Ishikawa (cell line): ENCODE results near the gene CTTNBP2NL.

Experiments
- CEBPB ChIP-seq: IDR thresholded peaks from 2 replicates; pipeline ENCODE4 v1.6.1; 2012
- CREB1 ChIP-seq: IDR thresholded peaks from 2 replicates; pipeline ENCODE4 v1.6.1; 2012; ENCODE audit warnings: low read depth
- EP300 ChIP-seq: IDR thresholded peaks from 2 replicates; pipeline ENCODE4 v1.6.1; 2012; ENCODE audit warnings: borderline replicate concordance
- FOXM1 ChIP-seq: IDR thresholded peaks from 2 replicates; pipeline ENCODE4 v1.6.1; 2012; ENCODE audit warnings: low read depth, borderline replicate concordance
- RAD21 ChIP-seq: IDR thresholded peaks from 2 replicates; pipeline ENCODE4 v1.6.1; 2012; ENCODE audit warnings: low read depth
- TAF1 ChIP-seq: IDR thresholded peaks from 2 replicates; pipeline ENCODE4 v1.6.1; 2012; ENCODE audit warnings: low read depth, mild to moderate bottlenecking
- TEAD4 ChIP-seq: IDR thresholded peaks from 2 replicates; pipeline ENCODE4 v1.6.1; 2012
- YY1 ChIP-seq: IDR thresholded peaks from 2 replicates; pipeline ENCODE4 v1.6.1; 2012; ENCODE audit warnings: low read depth
- ZBTB7A ChIP-seq: IDR thresholded peaks from 2 replicates; pipeline ENCODE4 v1.6.1; 2012; ENCODE audit warnings: low read depth
- TF ChIP-seq, protein P1 (sequence below): IDR thresholded peaks from 2 replicates; pipeline ENCODE4 v1.6.1; 2012
- TF ChIP-seq, protein P2 (sequence below): IDR thresholded peaks from 2 replicates; pipeline ENCODE4 v1.6.1; 2012

DNA sequence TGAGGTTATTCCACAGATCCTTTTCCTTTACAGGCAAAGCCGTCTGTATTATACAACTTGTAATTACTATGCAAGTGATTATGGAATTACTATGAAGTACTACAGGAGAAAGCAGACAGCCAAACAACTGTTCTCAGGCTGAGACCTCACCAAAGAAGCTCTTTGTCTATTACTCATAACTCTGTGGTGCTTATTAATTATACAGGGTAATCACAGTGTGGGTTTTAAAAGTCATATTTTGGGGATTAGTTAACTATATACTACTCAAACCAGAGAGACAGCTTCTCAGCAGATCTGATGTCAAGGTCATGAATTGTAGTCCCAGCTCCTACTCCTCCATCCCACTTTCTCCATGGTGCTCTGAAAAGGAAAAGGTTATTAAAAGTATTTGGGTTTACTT is 49.6 kb downstream of the CTTNBP2NL start:
- no peak for TF ChIP-seq EP300
- TF ChIP-seq RAD21, result no peak
- no peak for TF ChIP-seq CEBPB
- TF ChIP-seq CREB1, result no peak
- TF ChIP-seq ZBTB7A, result no peak
- no peak for TF ChIP-seq TEAD4
- TF ChIP-seq YY1, result no peak
- TF ChIP-seq, protein P1, sequence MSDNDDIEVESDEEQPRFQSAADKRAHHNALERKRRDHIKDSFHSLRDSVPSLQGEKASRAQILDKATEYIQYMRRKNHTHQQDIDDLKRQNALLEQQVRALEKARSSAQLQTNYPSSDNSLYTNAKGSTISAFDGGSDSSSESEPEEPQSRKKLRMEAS, result no peak
- no peak for TF ChIP-seq FOXM1
- TF ChIP-seq, protein P2, sequence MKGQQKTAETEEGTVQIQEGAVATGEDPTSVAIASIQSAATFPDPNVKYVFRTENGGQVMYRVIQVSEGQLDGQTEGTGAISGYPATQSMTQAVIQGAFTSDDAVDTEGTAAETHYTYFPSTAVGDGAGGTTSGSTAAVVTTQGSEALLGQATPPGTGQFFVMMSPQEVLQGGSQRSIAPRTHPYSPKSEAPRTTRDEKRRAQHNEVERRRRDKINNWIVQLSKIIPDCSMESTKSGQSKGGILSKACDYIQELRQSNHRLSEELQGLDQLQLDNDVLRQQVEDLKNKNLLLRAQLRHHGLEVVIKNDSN, result no peak
- TF ChIP-seq TAF1, result no peak
